GM18502 (cell line): ENCODE data around the gene SLC44A2.

Source experiments
- ATAC-seq: cut with Tn5 transposase; IDR thresholded peaks from one replicate; pipeline ENCODE4 v1.9.1; 2021; ENCODE audit warnings: mild to moderate bottlenecking; ENCODE audit not compliant: unreplicated experiment, poor library complexity

SLC44A2 gene

DNA sequence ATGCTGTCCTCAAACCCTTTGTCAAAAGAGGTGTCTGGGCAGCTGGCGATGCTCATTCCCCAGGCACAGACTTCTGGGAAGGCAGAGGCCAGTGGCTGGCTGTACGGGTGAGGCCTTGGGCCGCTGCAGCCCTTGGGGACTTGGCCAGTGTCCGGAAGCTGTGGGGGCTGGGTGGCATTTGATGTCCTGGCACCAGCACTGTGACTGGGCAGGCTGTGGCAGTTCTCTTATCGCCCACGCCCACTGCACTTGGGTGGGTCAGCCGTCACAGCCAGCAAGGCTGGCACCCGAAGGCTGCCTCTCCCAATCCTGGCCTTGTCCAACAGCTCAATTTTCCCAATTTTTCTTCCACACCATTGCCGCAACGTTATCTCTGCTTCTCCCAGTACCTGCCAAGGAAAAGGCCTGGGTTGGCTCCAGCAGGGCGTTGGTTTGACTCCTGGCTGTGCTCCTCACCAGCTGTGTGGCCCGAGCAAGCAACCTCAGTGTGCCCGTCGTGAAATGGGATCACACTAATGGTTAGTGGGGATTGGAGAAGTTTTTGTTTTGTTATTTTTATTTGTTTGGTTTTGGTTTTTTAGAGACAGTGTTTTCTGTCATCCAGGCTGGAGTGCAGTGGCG, 12.7 kb upstream of the SLC44A2 start:
- ATAC-seq = no peak

DNA sequence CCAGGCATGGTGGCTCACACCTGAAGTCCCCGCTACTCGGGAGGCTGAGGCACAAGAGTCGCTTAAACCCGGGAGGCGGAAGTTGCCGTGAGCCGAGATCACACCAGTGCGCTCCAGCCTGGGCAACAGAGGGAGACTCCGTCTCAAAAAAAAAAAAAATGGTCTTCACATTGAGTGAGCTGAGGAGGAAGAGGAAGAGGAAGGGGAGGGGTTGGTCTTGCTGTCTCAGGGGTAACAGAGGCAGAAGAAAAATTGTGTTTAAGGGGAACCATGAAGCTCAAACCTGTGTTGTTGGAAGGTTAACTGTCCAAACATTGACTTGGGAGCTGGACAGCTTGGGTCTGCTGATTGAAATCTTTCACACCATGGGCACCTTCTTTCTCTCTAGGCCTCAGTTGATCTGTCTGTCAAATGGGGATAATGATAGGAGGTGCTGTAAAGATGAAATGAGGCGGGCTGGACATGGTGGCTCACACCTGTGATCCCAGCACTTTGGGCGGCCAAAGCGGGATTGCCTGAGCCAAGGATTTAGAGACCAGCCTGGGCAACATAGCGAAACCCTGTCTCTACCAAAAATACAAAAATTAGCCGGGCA, 9.8 kb upstream of the SLC44A2 start:
- ATAC-seq = no peak

DNA sequence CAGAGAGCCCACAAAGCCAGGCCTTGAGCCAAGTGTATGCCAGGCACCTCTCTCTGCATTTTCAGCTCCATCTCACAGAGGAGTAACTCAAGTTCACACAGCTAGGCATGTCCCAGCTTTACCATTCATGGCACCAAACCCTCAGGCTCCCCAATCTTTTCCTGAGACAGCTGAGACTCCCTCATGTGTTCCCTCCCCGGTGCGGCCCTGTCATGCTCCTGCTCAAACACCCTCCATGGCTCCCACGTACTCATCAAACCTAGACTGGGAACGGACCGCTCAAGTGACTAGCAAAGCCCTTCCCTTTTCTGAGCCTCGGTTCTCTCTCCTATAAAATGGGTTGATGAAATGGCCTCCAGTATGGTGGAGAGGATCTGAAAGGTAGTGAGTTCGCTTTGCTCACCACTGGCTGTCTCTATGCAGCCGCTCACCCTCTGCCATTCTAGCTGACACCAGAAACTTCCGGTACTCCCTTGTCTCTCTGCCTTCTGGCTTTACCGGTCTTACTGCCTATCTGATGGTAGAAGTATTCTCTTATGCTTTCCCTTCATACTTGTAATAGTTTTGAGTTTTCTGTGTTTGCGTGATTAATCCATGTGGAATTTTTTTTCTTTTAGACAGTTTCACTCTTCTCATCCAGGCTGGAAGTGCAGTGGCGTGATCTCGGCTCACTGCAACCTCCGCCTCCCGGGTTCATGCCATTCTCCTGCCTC, 7.8 kb upstream of the SLC44A2 start:
- ATAC-seq = no peak

DNA sequence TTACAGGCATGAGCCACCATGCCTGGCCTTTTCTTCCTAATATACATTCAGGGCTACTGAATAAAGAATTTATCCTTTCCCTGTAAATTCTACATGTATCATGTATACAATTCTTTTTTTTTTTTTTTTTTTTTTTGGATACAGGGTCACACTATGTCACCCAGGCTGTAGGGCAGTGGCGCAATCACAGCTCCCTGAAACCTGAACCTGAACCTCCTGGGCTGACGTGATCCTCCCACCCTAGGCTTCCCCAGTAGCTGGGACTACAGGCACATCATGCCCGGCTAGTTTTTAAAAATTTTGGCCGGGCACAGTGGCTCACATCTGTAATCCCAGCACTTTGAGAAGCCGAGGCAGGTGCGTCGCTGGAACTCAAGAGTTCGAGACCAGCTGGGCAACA, 6.5 kb upstream of the SLC44A2 start:
- no peak for ATAC-seq

DNA sequence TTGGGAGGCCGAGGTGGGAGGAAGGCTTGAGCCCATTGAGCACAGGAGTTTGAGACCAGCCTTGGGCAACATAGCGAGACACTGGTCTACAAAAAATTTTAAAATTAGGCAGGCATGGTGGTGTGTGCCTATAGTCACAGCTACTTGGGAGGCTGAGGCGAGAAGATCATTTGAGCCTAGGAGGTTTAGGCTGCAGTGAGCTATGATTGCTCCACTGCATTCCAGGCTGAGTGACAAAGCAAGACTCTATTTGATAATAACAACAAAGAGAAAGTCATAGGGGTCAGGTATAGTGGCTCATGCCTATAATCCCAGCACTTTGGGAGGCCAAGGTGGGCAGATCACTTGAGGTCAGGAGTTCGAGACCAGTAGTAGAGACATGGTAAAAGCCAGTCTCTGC, 4.6 kb upstream of the SLC44A2 start:
- ATAC-seq = no peak

DNA sequence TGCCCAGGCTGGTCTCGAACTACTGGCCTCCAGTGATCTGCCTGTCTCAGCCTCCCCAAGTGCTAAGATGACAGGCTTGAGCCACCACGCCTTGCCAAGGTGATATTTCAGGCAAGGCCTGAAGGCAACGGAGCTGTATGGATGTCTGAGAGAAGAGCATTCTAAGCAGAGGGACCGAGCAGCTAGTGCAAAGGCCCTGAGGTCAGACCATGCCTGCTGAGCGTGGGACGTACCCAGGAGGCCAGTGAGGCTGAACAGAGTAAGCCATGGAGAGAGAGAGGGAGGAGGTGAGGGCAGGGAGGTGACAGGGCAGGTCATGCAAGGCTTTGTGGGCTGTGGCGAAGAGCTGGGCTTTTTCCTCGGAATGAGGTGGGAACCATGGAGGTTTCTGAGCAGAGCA, 3.4 kb upstream of the SLC44A2 start:
- no peak for ATAC-seq

DNA sequence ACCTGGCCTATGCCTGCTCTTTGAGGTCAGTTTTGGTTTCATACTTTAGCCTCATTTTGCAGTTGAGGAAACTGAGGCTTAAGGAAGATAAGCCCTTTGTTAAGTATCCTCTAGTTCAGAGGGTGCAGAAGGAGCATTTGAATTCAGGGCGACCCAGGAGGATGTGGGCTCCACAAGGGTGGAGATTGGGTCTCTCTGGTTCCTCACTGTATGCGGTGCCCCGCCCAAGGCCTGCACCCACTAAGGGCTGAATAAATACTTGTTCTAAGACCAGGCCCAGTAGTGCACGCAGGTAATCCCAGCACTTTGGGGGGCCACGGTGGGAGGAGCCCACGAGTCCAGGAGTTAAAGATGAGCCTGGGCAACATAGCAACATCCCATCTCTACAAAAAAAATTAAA, 768 bp upstream of the SLC44A2 start:
- ATAC-seq = no peak

DNA sequence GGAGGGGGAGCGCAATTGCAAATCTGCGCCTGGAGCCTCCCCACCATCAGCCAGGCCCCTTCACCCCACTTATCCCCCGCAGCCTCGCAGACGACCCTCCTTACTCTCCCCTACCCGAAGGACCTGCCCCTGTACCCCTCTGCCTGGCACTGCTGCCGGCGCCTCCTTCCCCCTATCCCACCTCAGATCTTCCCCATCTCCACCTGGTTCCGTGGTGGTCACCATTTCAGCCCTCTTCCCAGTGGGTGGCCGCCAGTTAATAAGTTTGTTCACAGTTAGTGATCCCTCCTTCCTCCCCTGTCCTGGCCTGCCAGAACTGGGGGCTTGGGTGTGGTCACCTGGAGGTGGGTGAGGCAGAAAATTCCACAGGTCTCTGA, 397 bp downstream of the SLC44A2 start:
- ATAC-seq = no peak

DNA sequence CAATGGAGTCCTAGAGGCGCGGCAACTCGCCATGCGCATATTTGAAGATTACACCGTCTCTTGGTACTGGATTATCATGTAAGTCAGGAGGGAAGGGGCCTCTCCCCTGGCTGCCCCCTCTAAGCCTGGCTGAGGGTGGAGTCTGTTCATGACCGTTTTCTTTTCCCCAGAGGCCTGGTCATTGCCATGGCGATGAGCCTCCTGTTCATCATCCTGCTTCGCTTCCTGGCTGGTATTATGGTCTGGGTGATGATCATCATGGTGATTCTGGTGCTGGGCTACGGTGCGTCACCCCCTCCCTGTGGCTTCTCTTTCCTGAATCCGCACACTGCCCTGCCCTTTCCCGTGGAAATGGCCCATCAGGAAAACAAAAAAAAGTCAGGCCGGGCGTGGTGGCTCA, 6.5 kb downstream of the SLC44A2 start:
- no peak for ATAC-seq

DNA sequence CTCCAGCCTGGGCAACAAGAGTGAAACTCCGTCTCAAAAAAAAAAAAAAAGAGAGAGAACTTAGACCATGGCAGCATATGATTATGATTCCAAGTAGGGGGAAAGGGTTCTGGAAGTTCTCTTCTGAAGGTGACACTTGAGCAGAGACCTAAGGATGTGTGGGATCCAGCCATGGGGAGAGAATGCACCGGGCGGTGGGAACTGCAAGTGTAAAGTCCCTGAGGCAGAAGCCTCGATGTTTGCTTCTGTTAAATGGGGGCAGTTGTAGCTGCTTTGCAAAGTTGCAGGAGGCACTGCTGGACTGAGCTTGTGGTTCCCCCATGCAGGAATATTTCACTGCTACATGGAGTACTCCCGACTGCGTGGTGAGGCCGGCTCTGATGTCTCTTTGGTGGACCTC, 9.1 kb downstream of the SLC44A2 start:
- no peak for ATAC-seq

DNA sequence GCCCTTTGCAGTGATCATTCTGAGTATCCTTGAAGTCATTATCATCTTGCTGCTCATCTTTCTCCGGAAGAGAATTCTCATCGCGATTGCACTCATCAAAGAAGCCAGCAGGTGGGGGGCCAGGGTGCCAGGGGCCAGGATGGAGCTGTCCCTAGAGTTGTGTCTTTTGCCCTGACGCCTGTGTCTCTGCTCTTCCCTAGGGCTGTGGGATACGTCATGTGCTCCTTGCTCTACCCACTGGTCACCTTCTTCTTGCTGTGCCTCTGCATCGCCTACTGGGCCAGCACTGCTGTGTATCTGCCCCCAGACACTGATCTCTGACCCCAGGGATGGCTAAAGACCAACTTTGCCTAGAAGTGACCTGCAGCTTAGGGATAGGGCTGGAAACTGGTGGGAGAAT, 9.6 kb downstream of the SLC44A2 start:
- ATAC-seq = no peak

DNA sequence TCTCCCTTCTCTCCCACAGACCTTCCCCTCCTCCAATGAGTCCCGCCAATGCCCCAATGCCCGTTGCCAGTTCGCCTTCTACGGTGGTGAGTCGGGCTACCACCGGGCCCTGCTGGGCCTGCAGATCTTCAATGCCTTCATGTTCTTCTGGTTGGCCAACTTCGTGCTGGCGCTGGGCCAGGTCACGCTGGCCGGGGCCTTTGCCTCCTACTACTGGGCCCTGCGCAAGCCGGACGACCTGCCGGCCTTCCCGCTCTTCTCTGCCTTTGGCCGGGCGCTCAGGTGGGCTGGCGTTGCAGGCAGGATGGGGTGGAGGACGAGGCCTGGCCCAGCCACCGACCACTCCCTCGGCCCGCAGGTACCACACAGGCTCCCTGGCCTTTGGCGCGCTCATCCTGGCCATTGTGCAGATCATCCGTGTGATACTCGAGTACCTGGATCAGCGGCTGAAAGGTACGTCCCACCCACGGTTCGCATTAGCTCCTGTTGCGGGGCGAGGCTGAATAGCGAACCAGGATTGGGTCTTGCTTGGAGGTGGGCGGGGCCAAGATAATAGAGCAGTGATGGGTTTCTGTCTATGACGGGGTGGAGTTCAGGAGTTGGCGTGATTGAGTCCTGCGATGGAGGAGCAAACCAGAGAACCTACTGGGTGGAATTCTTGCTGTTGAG, 11.1 kb downstream of the SLC44A2 start:
- no peak for ATAC-seq

DNA sequence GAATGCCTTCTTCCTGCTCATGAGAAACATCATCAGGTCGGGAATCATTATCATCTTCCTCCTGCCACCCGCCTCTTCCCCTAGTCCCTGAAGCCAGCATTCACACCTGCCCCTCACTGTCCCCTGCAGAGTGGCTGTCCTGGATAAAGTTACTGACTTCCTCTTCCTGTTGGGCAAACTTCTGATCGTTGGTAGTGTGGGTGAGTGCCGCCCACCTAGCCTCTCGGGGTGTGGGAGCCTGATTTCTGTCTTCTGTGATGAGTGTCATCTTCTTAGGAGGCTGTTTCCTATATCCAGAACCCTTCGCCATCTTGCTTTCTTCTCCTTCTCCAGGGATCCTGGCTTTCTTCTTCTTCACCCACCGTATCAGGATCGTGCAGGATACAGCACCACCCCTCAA, 12.5 kb downstream of the SLC44A2 start:
- no peak for ATAC-seq

DNA sequence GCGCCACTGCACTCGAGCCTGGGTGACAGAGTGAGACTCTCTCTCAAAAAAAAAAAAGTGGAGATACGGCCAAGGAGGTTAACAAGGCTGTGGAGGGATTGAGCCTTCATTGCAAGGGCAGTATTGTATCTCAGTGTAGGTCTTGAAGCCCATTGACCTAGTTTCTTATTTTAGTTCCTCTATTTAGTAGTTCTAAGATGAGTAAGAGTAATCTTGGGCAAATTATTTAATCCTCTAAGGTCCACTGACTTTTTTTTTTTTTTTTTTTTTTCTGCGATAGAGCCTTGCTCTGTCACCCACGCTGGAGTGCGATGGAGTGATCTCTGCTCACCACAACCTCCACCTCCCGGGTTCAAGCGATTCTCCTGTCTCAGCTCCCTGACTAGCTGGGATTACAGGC, 14.5 kb downstream of the SLC44A2 start:
- no peak for ATAC-seq

DNA sequence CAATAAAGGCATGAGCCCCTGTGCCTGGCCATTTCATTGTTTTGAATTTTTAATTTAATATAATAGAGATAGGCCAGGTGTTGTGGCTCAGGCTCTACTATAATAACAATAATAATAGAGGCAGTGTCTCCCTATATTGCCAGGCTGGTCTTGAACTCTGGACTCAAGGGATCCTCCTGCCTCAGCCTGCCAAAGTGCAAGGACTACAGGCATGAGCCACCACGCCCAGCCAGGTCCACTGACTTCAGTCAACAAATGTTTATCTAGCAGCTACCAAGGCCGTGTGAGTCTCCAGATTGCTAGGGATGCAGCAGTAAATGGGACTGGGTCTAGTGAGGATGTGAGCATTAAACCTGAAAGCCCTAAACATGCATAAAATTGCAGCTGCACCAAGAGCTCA, 15.0 kb downstream of the SLC44A2 start:
- no peak for ATAC-seq

DNA sequence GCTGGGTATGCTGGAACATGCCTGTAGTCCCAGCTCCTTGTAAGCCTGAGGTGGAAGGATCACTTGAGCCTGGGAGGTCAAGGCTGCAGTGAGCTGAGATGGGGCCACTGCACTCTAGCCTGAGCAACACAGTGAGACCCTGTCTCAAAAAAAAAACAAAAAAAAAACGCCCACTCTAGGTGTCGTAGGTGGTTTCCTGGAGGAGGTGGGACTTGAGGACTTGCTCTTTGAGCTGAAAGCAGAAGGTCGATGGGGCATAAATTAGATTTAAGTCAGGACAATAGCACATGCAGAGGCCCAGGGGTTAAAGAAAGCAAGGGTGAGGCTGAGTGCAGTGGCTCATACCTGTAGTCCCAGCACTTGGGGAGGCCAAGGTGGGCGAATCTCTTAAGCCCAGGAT, 15.9 kb downstream of the SLC44A2 start:
- ATAC-seq = no peak

DNA sequence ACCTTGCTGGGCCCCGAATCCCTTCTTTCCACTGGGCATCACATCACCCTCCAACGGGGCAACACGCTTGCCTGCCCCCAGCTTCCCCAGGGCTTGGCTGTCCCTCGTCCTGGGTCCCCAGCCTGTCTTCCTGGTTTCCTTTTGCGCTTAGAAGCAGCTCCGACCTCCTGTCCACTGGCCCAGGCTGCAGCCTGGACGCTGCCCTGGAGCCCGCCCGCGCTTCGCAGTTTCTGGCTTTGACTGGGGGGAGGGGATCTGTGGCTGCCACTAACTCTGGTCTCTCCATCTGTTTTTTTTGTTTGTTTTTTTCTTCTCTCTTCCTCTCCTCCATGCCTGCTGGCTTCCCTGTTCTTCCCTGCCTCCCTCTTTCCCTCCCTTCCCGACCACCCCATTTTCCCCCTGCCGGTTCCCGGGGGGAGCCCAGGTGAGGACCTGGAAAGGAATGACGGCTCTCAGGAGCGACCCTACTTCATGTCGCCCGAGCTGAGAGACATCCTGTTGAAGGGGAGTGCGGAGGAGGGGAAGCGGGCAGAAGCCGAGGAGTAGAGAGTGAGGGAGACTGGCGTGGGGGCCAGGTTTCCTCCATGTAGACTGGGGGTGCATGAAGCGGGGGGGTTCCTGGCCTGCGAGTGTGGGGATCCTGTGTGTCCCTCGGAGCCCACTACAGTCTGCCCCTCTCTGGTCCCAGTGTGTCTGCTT, 17.3 kb downstream of the SLC44A2 start:
- ATAC-seq = no peak

DNA sequence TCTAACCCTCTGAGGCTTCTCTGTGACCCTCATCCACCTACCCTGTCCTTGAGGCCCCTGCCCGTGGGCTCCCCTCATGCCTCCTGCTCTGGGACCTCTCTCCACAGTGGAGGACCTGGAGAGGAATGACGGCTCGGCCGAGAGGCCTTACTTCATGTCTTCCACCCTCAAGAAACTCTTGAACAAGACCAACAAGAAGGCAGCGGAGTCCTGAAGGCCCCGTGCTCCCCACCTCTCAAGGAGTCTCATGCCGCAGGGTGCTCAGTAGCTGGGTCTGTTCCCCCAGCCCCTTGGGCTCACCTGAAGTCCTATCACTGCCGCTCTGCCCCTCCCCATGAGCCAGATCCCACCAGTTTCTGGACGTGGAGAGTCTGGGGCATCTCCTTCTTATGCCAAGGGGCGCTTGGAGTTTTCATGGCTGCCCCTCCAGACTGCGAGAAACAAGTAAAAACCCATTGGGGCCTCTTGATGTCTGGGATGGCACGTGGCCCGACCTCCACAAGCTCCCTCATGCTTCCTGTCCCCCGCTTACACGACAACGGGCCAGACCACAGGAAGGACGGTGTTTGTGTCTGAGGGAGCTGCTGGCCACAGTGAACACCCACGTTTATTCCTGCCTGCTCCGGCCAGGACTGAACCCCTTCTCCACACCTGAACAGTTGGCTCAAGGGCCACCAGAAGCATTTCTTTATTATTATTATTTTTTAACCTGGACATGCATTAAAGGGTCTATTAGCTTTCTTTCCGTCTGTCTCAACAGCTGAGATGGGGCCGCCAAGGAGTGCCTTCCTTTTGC, 18.0 kb downstream of the SLC44A2 start:
- no peak for ATAC-seq

DNA sequence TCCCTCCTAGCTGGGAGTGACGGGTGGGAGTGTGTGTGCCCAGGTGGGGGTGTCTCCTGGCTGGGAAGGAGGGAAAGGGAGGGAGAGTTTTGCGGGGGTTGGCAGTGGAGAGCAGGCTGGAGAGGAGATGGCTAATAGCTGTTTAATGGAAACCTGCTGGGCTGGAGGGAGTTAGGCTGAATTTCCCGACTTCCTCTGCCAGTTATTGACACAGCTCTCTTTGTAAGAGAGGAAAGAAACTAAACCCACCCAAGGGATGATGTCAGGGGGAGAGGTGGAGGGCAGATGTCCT, 18.6 kb downstream of the SLC44A2 start:
- ATAC-seq = no peak

DNA sequence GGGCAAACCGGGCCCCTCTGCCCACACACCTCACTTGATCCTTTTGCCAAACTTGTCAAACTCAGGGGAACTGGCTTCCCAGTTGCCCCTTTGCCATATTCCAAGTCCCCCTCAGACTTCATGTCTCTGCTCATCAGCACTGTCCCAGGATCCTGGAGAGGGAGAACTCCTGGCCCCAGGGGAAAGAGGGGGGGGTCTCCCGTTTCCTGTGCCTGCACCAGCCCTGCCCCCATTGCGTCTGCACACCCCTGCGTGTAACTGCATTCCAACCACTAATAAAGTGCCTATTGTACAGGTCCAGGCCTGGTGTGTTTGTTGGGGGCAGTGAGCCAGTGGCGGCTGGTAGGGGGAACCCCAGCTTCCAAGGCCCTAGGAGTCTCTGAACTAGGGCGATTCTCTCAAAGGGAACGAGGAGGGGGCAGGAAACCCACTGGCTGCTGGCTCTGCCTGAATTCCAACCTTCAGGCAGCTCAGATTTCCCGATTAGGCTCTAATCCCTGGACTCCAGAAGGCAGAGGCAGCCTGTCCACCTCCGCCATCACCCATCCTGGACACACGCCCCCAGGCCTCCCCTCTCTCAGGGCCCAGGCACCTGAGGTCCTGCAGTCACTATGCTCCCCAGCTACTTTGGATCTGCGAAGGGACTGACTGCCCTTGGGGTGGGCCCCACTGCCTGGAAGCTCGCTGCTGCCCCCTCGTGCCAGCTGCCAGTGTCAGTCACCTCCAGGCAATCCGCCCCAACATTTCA, 19.1 kb downstream of the SLC44A2 start:
- no peak for ATAC-seq
